Liver (tissue), 9 donors: ENCODE data around the gene KAT7. TPM values are rescaled to one million over a fixed set of nuclear protein-coding genes. Genes with fewer than 3 reads are reported as not detected.

Source experiments
- DNase-seq: peaks from one replicate; pipeline ENCODE4 v3.0.0-alpha.2; 2017; ENCODE audit warnings: low spot score
- H3K27ac ChIP-seq, 2 donors: one replicate each; pipeline ENCODE4 v1.7.0; 2013; ENCODE audit warnings: inconsistent platforms in 2 of 2, low read length in 2 of 2, control low read depth in 1 of 2, low read depth in 1 of 2, mild to moderate bottlenecking in 1 of 2
- H3K27me3 ChIP-seq, 4 donors: one replicate each; pipeline versions ENCODE4 v1.6.1 to v1.7.0; 2013; ENCODE audit warnings: low read length in 3 of 4, inconsistent platforms in 1 of 4, mild to moderate bottlenecking in 1 of 4, moderate library complexity in 1 of 4; ENCODE audit not compliant: control insufficient read depth in 4 of 4, insufficient read depth in 4 of 4
- H3K36me3 ChIP-seq, 4 donors: one replicate each; pipeline versions ENCODE4 v1.6.1 to v1.7.0; 2013; ENCODE audit warnings: low read length in 3 of 4, mild to moderate bottlenecking in 3 of 4, low read depth in 1 of 4, moderate library complexity in 1 of 4; ENCODE audit not compliant: control insufficient read depth in 4 of 4, insufficient read depth in 3 of 4
- H3K4me1 ChIP-seq, 4 donors: one replicate each; pipeline versions ENCODE4 v1.6.1 to v1.7.0; 2013; ENCODE audit warnings: low read length in 3 of 4, mild to moderate bottlenecking in 3 of 4, moderate library complexity in 1 of 4; ENCODE audit not compliant: control insufficient read depth in 4 of 4, insufficient read depth in 4 of 4
- H3K4me3 ChIP-seq, 3 donors: one replicate each; pipeline versions ENCODE4 v1.6.1 to v1.7.0; 2013; ENCODE audit warnings: low read length in 3 of 3, control low read depth in 1 of 3, low read depth in 1 of 3, mild to moderate bottlenecking in 1 of 3
- H3K9ac ChIP-seq, 2 donors: one replicate each; pipeline ENCODE4 v1.7.0; 2013; ENCODE audit warnings: low read length in 2 of 2, mild to moderate bottlenecking in 2 of 2, moderate library complexity in 2 of 2, control low read depth in 1 of 2, low read depth in 1 of 2
- H3K9me3 ChIP-seq, 4 donors: one replicate each; pipeline versions ENCODE4 v1.6.1 to v1.7.0; 2013; ENCODE audit warnings: low read length in 3 of 4; ENCODE audit not compliant: control insufficient read depth in 4 of 4
- ATF3 ChIP-seq: IDR thresholded peaks from 2 replicates; pipeline ENCODE4 v1.6.1; 2016; ENCODE audit warnings: antibody characterized with exemption
- EGR1 ChIP-seq, 2 donors: IDR thresholded peaks; 2 replicates each; pipeline ENCODE4 v1.6.1; 2016 to 2018; ENCODE audit warnings: antibody characterized with exemption in 2 of 2, low read depth in 2 of 2
- FOXA1 ChIP-seq: IDR thresholded peaks from 2 replicates; pipeline ENCODE4 v1.6.1; 2016; ENCODE audit warnings: antibody characterized with exemption
- FOXA2 ChIP-seq: IDR thresholded peaks from 2 replicates; pipeline ENCODE4 v1.6.1; 2016; ENCODE audit warnings: antibody characterized with exemption
- GABPA ChIP-seq, 2 donors: IDR thresholded peaks in 1 of 2; conservative IDR thresholded peaks in 1 of 2; 2 replicates each; pipeline ENCODE4 v1.6.1; 2016; ENCODE audit warnings: antibody characterized with exemption in 2 of 2, mild to moderate bottlenecking in 1 of 2, moderate library complexity in 1 of 2
- HNF4A ChIP-seq, 2 donors: conservative IDR thresholded peaks; 2 replicates each; pipeline ENCODE4 v1.6.1; 2016; ENCODE audit warnings: antibody characterized with exemption in 2 of 2, mild to moderate bottlenecking in 2 of 2
- HNF4G ChIP-seq: IDR thresholded peaks from 2 replicates; pipeline ENCODE4 v1.6.1; 2016; ENCODE audit warnings: antibody characterized with exemption
- JUND ChIP-seq, 2 donors: IDR thresholded peaks; 2 replicates each; pipeline ENCODE4 v1.6.1; 2016; ENCODE audit warnings: antibody characterized with exemption in 2 of 2
- RAD21 ChIP-seq, 2 donors: IDR thresholded peaks; 2 replicates each; pipeline ENCODE4 v1.6.1; 2016; ENCODE audit warnings: antibody characterized with exemption in 2 of 2, mild to moderate bottlenecking in 2 of 2
- RXRA ChIP-seq, 2 donors: IDR thresholded peaks; 2 replicates each; pipeline ENCODE4 v1.6.1; 2017 to 2018; ENCODE audit warnings: antibody characterized with exemption in 2 of 2, mild to moderate bottlenecking in 1 of 2
- SP1 ChIP-seq: IDR thresholded peaks from 2 replicates; pipeline ENCODE4 v1.6.1; 2018; ENCODE audit warnings: antibody characterized with exemption, mild to moderate bottlenecking
- TAF1 ChIP-seq: conservative IDR thresholded peaks from 2 replicates; pipeline ENCODE4 v1.6.1; 2016; ENCODE audit warnings: antibody characterized with exemption, mild to moderate bottlenecking
- YY1 ChIP-seq: IDR thresholded peaks from 2 replicates; pipeline ENCODE4 v1.6.1; 2016; ENCODE audit warnings: antibody characterized with exemption, mild to moderate bottlenecking
- WGBS: extraction: QIAGEN DNeasy Blood & Tissue Kit; methylation state at CpG from one replicate; pipeline ENCODE4 v1.1.7; 2013; 5-methylcytosine and 5-hydroxymethylcytosine counted together
- polyA plus RNA-seq, 2 donors: library from polyadenylated mRNA; stranded (reverse) in 1 of 2; unstranded in 1 of 2; fragments of 200-250 nt in 1 of 2; fragments of >200 nt in 1 of 2; fragmentation: Nextera tagmentation in 1 of 2; extraction: Ambion mirVana in 1 of 2; gene quantifications; one replicate each; pipeline versions ENCODE4 v1.2.1 to v1.2.3, GENCODE V29; 2013 to 2015
- total RNA-seq, 2 donors: library from RNA; depleted of rRNA; stranded (reverse); fragments of >200 nt; gene quantifications; one replicate each; pipeline ENCODE4 v1.2.3, GENCODE V29; 2014
- TF ChIP-seq, protein P1 (sequence below): IDR thresholded peaks from 2 replicates; pipeline ENCODE4 v1.6.1; 2016; ENCODE audit warnings: antibody characterized with exemption
- TF ChIP-seq, protein P2 (sequence below): IDR thresholded peaks from 2 replicates; pipeline ENCODE4 v1.6.1; 2016; ENCODE audit warnings: antibody characterized with exemption, mild to moderate bottlenecking
- TF ChIP-seq, protein P3 (sequence below): fragments of 150-350 bp; IDR thresholded peaks from 2 replicates; pipeline ENCODE4 v1.5.1; 2017; ENCODE audit warnings: improper control_type of control experiment, low read depth, low read length; ENCODE audit not compliant: missing input control
- donor health status: healthy.
- donor health status: healthy.
- donor health status: healthy.
- donor health status: healthy.
- donor health status: healthy.

KAT7 gene
- total and polyA plus RNA-seq, 4 donors: 6.1 to 24.2 (median 12.6) TPM

GRCh38 chr17:49850772-49851386, 62.4 kb downstream of the KAT7 start:
- H3K36me3 ChIP-seq: no peaks in the 10 kb centered on the region
- H3K9me3 ChIP-seq: no peaks in the 10 kb centered on the region
- no peak for DNase-seq
- WGBS: 4% methylated on average over 61 of the region's 61 CpGs
- H3K27ac ChIP-seq: no peak overlapping the region
- peaks cover 4 to 17% (median 10%) of the 10 kb centered on the region in 4 donors for H3K4me1 ChIP-seq
- no peak overlapping the region for H3K9ac ChIP-seq
- no peaks in the 10 kb centered on the region for H3K27me3 ChIP-seq
- peak overlapping the region in 2 of 3 donors; percentile 67 to 73 for H3K4me3 ChIP-seq
- TF ChIP-seq RAD21 (IDR thresholded peaks at IDR 0.05) (no peak), TAF1 (no peak), EGR1 (IDR thresholded peaks at IDR 0.05; ENCODE audit: low read depth in 2 of 2) (no peak), HNF4A (conservative IDR thresholded peaks at IDR 0.05) (no peak), RXRA (IDR thresholded peaks at IDR 0.05) (no peak), FOXA1 (no peak), YY1 (no peak), JUND (IDR thresholded peaks at IDR 0.05) (no peak), FOXA2 (no peak), SP1 (no peak), HNF4G (no peak), GABPA (IDR thresholded peaks at IDR 0.05 in 1 of 2, conservative IDR thresholded peaks at IDR 0.05 in 1 of 2) (no peak), ATF3 (no peak)
- TF ChIP-seq, protein P1, sequence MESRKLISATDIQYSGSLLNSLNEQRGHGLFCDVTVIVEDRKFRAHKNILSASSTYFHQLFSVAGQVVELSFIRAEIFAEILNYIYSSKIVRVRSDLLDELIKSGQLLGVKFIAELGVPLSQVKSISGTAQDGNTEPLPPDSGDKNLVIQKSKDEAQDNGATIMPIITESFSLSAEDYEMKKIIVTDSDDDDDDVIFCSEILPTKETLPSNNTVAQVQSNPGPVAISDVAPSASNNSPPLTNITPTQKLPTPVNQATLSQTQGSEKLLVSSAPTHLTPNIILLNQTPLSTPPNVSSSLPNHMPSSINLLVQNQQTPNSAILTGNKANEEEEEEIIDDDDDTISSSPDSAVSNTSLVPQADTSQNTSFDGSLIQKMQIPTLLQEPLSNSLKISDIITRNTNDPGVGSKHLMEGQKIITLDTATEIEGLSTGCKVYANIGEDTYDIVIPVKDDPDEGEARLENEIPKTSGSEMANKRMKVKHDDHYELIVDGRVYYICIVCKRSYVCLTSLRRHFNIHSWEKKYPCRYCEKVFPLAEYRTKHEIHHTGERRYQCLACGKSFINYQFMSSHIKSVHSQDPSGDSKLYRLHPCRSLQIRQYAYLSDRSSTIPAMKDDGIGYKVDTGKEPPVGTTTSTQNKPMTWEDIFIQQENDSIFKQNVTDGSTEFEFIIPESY: no peak
- TF ChIP-seq, protein P2, sequence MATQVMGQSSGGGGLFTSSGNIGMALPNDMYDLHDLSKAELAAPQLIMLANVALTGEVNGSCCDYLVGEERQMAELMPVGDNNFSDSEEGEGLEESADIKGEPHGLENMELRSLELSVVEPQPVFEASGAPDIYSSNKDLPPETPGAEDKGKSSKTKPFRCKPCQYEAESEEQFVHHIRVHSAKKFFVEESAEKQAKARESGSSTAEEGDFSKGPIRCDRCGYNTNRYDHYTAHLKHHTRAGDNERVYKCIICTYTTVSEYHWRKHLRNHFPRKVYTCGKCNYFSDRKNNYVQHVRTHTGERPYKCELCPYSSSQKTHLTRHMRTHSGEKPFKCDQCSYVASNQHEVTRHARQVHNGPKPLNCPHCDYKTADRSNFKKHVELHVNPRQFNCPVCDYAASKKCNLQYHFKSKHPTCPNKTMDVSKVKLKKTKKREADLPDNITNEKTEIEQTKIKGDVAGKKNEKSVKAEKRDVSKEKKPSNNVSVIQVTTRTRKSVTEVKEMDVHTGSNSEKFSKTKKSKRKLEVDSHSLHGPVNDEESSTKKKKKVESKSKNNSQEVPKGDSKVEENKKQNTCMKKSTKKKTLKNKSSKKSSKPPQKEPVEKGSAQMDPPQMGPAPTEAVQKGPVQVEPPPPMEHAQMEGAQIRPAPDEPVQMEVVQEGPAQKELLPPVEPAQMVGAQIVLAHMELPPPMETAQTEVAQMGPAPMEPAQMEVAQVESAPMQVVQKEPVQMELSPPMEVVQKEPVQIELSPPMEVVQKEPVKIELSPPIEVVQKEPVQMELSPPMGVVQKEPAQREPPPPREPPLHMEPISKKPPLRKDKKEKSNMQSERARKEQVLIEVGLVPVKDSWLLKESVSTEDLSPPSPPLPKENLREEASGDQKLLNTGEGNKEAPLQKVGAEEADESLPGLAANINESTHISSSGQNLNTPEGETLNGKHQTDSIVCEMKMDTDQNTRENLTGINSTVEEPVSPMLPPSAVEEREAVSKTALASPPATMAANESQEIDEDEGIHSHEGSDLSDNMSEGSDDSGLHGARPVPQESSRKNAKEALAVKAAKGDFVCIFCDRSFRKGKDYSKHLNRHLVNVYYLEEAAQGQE: no peak
- TF ChIP-seq, protein P3, sequence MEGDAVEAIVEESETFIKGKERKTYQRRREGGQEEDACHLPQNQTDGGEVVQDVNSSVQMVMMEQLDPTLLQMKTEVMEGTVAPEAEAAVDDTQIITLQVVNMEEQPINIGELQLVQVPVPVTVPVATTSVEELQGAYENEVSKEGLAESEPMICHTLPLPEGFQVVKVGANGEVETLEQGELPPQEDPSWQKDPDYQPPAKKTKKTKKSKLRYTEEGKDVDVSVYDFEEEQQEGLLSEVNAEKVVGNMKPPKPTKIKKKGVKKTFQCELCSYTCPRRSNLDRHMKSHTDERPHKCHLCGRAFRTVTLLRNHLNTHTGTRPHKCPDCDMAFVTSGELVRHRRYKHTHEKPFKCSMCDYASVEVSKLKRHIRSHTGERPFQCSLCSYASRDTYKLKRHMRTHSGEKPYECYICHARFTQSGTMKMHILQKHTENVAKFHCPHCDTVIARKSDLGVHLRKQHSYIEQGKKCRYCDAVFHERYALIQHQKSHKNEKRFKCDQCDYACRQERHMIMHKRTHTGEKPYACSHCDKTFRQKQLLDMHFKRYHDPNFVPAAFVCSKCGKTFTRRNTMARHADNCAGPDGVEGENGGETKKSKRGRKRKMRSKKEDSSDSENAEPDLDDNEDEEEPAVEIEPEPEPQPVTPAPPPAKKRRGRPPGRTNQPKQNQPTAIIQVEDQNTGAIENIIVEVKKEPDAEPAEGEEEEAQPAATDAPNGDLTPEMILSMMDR: no peak
